Activated T-helper 9 cell treated with anti-CD3 and anti-CD28 coated beads, Interleukin-2, amount 50 U/mL, for 16 hours (primary cell): ENCODE results near the gene PCMTD2.
"Not testable (repeated sequence)": the region's sequence is repeated elsewhere in the genome, so short reads cannot be mapped to it uniquely, and the experiment has no call there.

Experiments
- DNase-seq: peaks from one replicate; pipeline ENCODE4 v3.0.0-alpha.2; 2020; ENCODE audit warnings: low read depth

The PCMTD2 gene

GRCh38 chr20:64224351-64225170 is 31.0 kb upstream of the PCMTD2 start:
- no peak for DNase-seq

DNA sequence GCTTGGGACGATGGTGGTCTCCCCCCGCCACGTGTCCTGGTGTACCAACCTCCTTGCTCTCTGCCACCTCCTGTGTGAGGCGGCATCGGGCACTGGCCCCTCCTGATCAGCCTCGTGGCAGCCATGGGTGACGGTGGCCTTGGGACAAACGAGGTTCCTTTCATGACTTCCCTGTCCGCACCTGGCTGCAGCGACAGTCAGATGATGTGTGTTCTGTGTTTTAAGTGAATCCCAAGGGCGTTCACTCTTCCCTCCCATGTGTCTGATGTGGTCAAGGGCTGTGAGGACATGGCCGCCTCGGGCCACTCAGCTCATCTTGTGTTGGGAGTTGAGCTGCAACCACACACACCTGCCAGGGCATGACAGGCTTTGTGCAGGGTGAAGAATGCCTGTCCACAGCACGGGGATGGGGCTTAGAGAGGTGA is 30.4 kb upstream of the PCMTD2 start:
- DNase-seq = no peak

GRCh38 chr20:64225828-64226598 is 29.5 kb upstream of the PCMTD2 start:
- DNase-seq = no peak

DNA sequence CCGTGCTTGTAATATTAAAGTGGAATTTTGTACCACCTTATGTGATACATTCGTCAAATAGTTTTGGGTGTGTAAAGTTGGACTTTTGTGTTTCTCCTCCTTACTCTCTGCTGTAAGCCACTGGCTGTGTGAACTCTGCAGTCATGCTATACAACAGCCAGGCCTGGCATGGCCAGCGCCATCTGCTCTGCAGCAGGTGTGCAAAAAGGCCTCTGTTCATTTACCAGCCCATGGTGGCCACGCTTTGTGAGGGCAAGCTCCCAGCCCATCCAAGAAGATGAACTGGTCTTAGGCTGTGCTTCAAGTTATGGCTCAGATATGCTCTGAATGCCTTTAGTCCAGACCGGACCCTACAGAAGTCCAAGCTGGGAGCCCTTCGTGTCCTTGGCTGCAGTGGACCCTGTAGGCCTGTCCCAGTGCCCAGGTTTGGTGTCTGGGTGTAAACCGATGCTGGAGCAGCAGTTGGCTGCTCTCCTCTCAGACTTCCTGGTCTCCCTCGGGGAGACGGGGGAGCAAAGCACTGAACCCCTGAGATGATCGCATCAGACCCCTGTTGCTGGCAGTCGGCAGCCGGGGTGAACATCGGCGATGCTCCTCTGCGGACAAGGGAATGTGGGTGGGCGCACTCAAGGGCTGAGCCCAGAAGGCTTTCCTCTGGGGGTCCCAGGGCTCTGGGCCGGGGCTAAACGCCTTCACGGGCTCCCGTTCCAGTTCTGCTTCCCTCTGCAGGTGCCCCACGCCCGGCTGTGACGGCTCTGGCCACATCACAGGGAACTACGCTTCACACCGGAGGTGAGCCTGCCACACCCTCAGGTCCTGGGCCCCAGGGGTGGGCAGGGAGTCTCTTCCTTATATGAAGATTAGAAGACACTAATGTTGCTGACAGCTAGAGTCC is 28.6 kb upstream of the PCMTD2 start:
- DNase-seq = no peak

- DNase-seq = no peak
Measured at GRCh38 chr20:64228086-64228653, 27.4 kb upstream of the PCMTD2 start.

- no peak for DNase-seq
Measured at GRCh38 chr20:64228751-64229506, 26.6 kb upstream of the PCMTD2 start.

DNA sequence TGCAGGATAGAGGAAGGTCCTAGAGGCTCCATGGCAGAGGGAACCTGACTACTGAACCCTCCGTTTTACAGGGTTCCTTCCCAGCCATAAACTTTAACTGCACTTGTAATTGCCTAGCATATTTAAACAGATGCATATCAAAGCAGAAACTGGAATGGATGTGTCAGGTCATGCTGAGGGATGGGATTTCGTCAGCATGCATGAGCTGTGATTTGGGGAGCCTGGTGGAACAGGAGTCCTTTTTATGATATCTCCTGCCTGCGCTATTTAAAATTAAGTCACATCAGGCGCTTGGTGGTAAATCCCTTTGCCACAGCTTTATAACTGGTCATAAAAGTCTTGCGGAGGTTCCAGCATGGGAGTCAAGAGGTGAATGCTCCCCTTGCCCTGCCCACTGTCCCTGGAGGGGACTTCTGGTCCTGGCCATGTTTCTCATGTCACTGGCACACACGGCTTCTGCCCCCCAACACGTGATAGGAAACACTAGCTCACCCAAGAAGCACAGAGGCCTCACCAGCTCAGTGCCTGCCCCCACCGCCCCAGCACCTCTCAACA is 26.0 kb upstream of the PCMTD2 start:
- DNase-seq = no peak

DNA sequence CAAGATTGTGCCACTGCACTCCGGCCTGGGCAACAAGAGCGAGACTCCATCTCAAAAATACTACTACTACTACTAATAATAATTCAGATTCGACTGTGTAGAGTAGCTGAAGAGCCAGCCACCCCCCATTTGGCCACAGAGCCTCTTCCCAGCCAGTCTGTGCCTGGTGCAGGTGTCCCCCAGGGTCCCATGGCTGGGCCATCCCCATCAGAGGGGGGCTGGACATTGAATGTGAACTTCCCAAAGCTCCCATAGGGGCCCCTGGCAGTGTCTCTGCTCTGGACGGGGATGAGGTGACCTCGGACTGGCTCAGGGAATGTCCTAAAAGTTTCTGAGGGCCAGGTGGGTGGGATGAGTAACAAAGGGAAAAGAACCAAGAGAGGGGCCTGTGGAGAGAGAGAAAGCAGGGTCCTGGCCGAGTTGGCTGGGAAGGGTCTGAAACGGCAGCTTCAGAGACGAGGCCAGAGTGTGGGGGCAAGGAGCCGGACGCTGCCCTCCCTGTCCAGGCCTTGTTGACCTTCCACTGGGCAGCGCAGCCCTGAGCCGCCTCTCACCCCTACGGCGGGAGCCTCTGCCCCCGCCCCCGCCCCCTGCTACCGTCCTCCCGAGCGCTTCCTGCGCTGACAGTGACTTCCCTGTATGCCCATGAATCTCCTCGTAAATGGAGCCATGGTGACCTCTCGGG is 24.9 kb upstream of the PCMTD2 start:
- DNase-seq = no peak

GRCh38 chr20:64231621-64232550 is 23.7 kb upstream of the PCMTD2 start:
- DNase-seq = no peak

DNA sequence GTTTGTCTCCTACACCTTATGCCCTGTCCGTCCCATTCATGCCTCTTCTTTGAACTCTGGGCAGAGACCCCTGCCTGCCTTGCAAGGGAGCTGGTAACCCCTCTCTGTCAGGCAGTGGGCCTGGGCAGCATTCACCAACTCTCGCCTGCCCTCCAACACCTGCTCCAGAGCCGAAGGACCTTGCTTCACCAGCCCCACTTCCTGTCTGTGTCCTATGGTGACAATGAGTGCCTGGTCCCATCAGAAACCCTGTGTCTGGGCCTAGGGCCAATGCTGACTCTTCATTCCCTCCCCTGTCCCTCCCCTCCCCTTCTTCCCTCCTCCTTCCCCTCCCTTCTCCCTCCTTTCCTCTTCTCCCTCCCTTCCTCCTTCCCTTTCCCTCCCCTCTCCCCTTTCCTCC is 22.8 kb upstream of the PCMTD2 start:
- DNase-seq = no peak

- DNase-seq = no peak
Measured at GRCh38 chr20:64233725-64234124, 21.8 kb upstream of the PCMTD2 start.

GRCh38 chr20:64234291-64234791 is 21.2 kb upstream of the PCMTD2 start:
- no peak for DNase-seq

GRCh38 chr20:64234921-64235565 is 20.5 kb upstream of the PCMTD2 start:
- not testable (repeated sequence) for DNase-seq

- no peak for DNase-seq
Measured at GRCh38 chr20:64236137-64237088, 19.1 kb upstream of the PCMTD2 start.

DNA sequence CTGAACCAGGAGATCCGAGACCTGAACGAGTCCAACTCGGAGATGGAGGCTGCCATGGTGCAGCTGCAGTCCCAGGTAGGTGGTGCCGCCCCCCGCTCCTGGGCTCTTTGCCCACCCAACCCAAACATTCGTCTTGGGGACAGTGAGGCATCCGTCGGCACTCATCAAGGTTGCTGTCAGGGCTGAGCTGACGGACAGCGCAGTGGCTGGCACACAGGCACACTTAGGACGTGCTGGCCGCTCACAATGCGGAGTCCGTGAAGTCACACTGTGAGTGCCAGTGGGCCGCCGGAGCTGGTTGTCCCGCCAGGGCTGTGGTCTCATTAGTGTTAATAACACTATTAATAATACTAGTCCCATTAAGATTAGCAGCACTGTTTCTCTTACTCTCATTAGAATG is 18.2 kb upstream of the PCMTD2 start:
- no peak for DNase-seq

GRCh38 chr20:64238115-64238825 is 17.3 kb upstream of the PCMTD2 start:
- no peak for DNase-seq
